Regular cardiac myocyte (primary cell): Measurements from ENCODE around the gene LYPD1. TPM values are rescaled to one million over a fixed set of nuclear protein-coding genes. Genes with fewer than 3 reads are reported as not detected.

Experiments used
- total RNA-seq: library from RNA; depleted of rRNA; stranded (reverse); fragments of >200 nt; gene quantifications from 2 replicates; pipeline ENCODE4 v1.2.3, GENCODE V29; 2014

Gene LYPD1
- total RNA-seq = 32.1 and 117 TPM in 2 replicates

GRCh38 chr2:132669908-132670495 lies at the start of gene LYPD1:
Gene LYPD1 (minus strand): TSS chr2:132670205. CDS start chr2:132669932, 273 bp downstream.

